Epidermal melanocyte (primary cell): Measurements from ENCODE around the gene STAT6.
"Not testable (repeated sequence)": the region's sequence is repeated elsewhere in the genome, so short reads cannot be mapped to it uniquely, and the experiment has no call there.

Source experiments
- DNase-seq: peaks from one replicate; pipeline ENCODE4 v3.0.0; 2011; ENCODE audit warnings: low spot score; ENCODE audit not compliant: insufficient read length

The STAT6 gene

DNA sequence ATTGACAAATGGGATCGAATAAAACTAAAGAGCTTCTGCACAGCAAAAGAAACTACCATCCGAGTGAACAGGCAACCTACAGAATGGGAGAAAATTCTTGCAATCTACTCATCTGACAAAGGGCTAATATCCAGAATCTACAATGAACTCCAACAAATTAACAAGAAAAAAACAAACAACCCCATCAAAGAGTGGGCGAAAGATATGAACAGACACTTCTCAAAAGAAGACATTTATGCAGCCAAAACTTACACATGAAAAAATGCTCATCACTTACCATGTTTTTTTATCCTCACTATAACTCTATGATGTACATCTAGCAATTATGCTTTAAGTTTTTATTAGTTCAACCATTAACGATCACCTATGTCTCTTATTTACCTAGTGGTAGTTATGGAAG, 57.3 kb downstream of the STAT6 start:
- not testable (repeated sequence) for DNase-seq

DNA sequence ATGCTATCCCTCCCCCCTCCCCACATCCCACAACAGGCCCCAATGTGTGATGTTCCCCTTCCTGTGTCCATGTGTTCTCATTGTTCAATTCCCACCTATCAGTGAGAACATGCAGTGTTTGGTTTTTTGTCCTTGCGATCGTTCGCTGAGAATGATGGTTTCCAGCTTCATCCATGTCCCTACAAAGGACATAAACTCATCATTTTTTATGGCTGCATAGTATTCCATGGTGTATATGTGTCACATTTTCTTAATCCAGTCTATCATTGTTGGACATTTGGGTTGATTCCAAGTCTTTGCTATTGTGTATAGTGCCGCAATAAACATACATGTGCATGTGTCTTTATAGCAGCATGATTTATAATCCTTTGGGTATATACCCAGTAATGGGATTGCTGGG, 58.0 kb downstream of the STAT6 start:
- not testable (repeated sequence) for DNase-seq

DNA sequence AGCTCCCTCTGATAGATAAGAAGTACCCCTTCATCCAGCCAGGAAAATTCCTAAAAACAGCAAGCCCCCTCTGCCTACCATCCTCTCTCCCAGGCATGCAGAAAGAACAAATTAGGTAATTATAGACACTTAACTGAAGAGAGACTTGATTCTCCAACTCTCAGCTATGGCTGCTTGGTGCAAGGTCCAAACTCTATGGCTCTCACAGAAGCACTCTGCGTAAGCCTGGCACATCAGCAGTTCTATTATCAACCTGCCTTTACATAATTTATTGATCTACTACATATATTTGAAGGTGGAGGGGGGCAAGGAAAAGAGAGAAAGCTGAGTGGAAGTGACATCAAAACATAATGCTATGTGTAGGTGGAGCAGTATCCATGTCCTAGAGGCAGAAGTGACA, 60.2 kb downstream of the STAT6 start:
- DNase-seq, result no peak

DNA sequence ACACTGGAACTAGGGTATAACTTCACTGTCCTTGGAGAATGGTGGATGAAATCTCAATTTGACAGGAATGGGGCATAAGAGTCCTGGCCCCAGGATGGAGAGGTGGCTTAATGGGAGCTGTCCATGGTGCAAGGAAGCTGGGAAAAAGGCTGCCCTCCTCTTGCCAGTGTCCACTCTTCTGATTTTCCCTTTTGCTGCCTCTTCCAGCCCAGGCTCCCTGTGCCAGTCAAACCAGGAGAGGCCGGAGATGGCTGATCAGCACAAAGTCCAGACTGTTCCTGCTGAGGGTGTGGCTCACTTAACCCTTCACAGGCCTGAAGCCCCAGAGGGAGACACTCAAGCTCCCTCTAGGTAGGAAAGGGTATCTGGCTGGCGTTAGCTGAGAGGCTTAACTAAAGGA, 61.3 kb downstream of the STAT6 start, which contains the start of gene MYO1A:
TSS of gene MYO1A (minus strand) at position 240 of the 400 bp plus-strand sequence. CDS start 1,806 bp downstream, outside the sequence.
- no peak for DNase-seq

DNA sequence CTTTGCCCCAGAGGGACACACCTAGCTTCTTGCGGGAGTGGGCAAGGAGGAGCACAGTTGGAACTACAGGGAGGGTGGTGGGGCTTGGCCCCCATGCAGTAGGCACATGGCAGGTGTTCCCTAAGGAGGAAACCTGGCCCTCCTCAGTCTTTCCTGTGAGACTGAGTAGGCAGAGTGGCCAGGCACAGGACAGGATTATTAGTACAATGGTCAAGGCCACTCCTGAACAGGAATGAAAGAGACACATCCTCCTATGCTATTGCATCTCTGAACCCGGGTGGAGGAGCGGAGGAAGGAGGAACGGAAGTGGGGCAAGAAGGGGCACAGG, 62.1 kb downstream of the STAT6 start:
- no peak for DNase-seq

DNA sequence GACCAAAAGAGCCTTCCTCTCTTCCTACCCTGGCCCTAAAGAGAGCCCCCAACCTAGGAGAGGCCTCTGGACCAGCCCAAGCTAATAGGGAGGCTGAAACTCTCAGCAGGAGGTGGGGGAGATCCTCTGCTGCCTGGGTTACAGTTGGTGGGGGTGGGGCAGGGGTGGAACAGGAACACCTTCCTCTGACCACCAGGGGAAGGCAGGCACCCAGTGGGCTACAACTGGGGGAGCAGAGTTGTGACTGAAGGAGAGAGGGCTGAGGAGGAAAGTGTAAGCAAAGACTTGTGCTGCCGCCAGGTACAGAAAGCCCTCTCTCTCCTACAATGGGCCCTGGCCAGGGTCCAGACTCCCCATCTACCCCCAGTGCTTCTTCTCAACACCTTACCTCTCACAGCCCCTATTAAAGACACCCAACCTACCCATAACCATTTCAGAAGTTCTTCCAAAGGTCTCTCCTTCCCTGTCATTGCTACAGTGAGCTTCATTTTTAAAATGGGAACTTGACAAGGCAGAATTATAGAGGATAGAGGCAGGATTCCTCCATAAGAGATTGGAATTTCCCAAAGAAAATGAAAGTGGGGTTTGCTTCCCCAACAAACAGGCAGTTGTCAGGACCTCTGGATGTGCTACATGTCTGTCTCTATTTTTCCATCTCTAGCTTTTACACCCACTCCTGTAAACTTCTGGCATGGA, 62.6 kb downstream of the STAT6 start:
- no peak for DNase-seq

DNA sequence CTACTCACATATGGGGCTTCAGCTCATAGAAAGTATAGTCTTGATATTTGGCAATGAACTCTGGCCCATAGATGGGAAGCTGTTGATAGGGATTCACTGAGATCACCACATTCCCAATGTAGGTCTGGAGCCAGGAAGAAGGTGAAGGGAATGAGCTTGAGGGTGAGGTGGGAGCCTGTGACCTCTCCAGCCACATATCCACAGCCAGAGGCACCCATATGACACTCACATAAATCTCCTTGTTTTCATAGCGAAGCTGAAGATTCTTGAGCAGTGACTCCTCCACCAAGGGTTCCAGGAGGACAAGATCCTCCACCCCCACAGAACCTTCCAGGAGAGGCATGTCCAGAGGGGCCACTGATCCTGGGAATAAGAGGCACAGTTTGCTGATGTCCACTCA, 63.2 kb downstream of the STAT6 start:
- no peak for DNase-seq

DNA sequence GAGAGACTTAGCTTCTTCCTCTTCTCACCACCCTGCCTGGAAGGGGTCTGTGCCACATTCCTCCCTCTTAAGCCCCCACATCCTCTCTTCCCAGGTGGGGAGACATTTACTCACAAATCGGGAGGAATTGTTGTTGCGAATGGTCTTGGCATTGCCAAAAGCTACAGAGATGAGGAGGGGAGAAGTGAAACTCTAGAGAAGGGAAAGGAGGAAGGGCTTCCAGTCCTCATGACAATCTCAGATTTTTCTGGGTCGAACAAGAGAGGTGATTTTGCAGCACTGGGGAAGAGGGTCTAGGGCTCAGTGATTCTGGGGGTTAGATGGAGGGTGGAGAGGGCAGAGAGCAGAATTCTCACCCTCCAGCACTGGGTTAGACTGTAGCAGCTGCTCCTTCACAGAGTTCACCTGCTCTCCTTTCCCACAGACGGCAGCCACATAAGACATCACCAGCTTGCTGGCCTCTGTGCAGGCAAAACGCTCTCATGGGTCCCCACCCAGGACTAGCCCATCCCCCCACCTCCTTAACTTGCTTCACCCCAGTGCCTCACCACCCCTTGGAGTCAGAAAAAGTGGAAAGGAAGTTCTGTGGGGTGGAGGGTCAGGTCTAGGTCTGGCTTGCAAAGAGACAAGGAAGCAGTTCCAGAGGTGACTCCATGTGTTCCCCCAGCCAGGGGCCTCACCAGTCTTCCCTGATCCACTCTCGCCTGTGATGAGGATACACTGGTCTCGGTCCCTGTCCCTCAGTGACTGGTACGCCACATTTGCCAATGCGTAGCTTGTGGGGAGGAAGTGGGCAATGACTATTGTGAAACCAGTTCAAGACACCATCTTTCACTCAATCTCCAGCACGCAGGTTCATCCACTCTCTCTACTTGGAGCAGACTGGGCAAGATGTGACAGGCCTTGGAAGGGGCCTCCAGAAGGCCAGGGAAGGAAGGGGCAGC, 63.9 kb downstream of the STAT6 start:
- DNase-seq, result no peak

DNA sequence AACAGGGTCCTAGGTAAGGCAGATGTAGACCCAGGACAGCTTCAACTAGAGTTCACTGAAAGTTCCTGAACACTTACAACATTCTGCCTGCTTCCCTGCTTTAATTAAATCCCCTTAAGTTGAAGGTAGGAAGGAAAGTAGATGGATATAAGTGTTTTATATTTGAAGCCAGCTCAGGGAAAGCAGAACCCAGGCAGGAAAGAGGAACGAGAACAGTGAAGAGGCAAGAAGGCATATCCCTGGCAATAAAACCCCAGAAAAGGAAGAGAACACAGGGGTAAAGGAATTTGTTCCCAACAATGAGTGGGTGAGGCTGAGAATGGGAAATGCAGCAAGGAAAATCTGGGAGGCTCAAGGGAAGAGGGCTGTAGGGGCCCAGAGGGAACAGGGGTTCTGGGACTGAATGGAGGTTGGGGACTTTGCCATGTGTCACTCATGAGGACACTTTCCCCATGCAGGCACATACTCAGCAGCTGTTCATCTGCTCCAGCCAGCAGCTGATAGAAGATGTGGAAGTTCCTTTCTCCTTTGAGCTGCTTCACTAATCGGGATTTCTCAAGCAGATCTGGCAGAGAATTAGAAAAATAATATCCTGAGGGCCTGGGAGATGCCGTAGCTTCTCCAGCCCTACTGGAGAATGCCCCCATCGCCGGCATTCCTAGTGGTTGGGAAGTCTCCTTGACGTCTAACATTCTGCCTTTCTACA, 64.9 kb downstream of the STAT6 start:
- DNase-seq, result no peak
